Measurements from ENCODE around the gene NUP85.

Gene NUP85

GRCh38 chr17:75270218-75270965 is 64.9 kb downstream of the NUP85 start:
- no peaks in the 10 kb centered on the region for H3K9me2 ChIP-seq (ENCODE audit: low read depth, low read length)
- H3K9me3 ChIP-seq (ENCODE audit: low read length), result no peaks in the 10 kb centered on the region
- H4K20me1 ChIP-seq (ENCODE audit: insufficient read depth, low read length), result no peaks in the 10 kb centered on the region
- H3F3A ChIP-seq (ENCODE audit: insufficient read depth, low read length), result peaks cover 5% of the 10 kb centered on the region; the same call in 1 of the 2 replicates
- peak overlapping the region; percentile 79 for H3K4me3 ChIP-seq (ENCODE audit: low read depth, low read length, poor library complexity, severe bottlenecking)
- TF ChIP-seq CTCF (IDR thresholded peaks at IDR 0.05; ENCODE audit: low read length) (peak; percentile 40; the same call in 1 of the 2 replicates), EZH2 (IDR thresholded peaks at IDR 0.05; ENCODE audit: borderline replicate concordance, low read length) (no peak)
- no peaks in the 10 kb centered on the region for H3K27me3 ChIP-seq (ENCODE audit: insufficient read depth, low read length)
- no peaks in the 10 kb centered on the region for H3K79me2 ChIP-seq (ENCODE audit: insufficient read depth, low read length)
- H3K4me1 ChIP-seq (ENCODE audit: insufficient read depth, low read length, severe bottlenecking), result peaks cover 41% of the 10 kb centered on the region
- H3K27ac ChIP-seq (ENCODE audit: low read depth, low read length, poor library complexity, severe bottlenecking), result peak overlapping the region; percentile 36
- H2AFZ ChIP-seq (ENCODE audit: low read length), result no peak overlapping the region
- peaks cover 46% of the 10 kb centered on the region for H3K36me3 ChIP-seq (ENCODE audit: insufficient read depth, low read length)
- peak overlapping the region; percentile 97 for H3K4me2 ChIP-seq (ENCODE audit: low read length)
- peak overlapping the region; percentile 87 for H3K9ac ChIP-seq (ENCODE audit: low read length)

GRCh38 chr17:75270966-75271232 is 65.4 kb downstream of the NUP85 start, which contains the start of gene MIF4GD:
Gene MIF4GD (minus strand): TSS chr17:75271231. CDS start chr17:75270195, 1,036 bp downstream.
- peak within 1 kb of the TSS; percentile 69 for H3K27ac ChIP-seq (ENCODE audit: low read depth, low read length, poor library complexity, severe bottlenecking)
- no peaks in the 10 kb centered on the region for H3K79me2 ChIP-seq (ENCODE audit: insufficient read depth, low read length)
- peak within 1 kb of the TSS; percentile 97 for H3K4me2 ChIP-seq (ENCODE audit: low read length)
- H2AFZ ChIP-seq (ENCODE audit: low read length), result no peak within 1 kb of the TSS
- no peaks in the 10 kb centered on the region for H3K9me3 ChIP-seq (ENCODE audit: low read length)
- H3K9ac ChIP-seq (ENCODE audit: low read length), result peak within 1 kb of the TSS; percentile 91
- H3F3A ChIP-seq (ENCODE audit: insufficient read depth, low read length), result peaks cover 5% of the 10 kb centered on the region; the same call in 1 of the 2 replicates
- no peak for TF ChIP-seq EZH2 (IDR thresholded peaks at IDR 0.05; ENCODE audit: borderline replicate concordance, low read length)
- TF ChIP-seq CTCF (IDR thresholded peaks at IDR 0.05; ENCODE audit: low read length), result no peak
- H3K36me3 ChIP-seq (ENCODE audit: insufficient read depth, low read length), result peaks cover 45% of the 10 kb centered on the region
- peak within 1 kb of the TSS; percentile 81 for H3K4me3 ChIP-seq (ENCODE audit: low read depth, low read length, poor library complexity, severe bottlenecking)
- peaks cover 41% of the 10 kb centered on the region for H3K4me1 ChIP-seq (ENCODE audit: insufficient read depth, low read length, severe bottlenecking)
- no peaks in the 10 kb centered on the region for H3K27me3 ChIP-seq (ENCODE audit: insufficient read depth, low read length)
- no peaks in the 10 kb centered on the region for H4K20me1 ChIP-seq (ENCODE audit: insufficient read depth, low read length)
- no peaks in the 10 kb centered on the region for H3K9me2 ChIP-seq (ENCODE audit: low read depth, low read length)

GRCh38 chr17:75271233-75271954 is 65.9 kb downstream of the NUP85 start:
- H3K4me3 ChIP-seq (ENCODE audit: low read depth, low read length, poor library complexity, severe bottlenecking), result peak overlapping the region; percentile 81
- no peaks in the 10 kb centered on the region for H3K79me2 ChIP-seq (ENCODE audit: insufficient read depth, low read length)
- H3K4me1 ChIP-seq (ENCODE audit: insufficient read depth, low read length, severe bottlenecking), result peaks cover 41% of the 10 kb centered on the region
- H3K36me3 ChIP-seq (ENCODE audit: insufficient read depth, low read length), result peaks cover 40% of the 10 kb centered on the region
- H3K9me3 ChIP-seq (ENCODE audit: low read length), result no peaks in the 10 kb centered on the region
- peak overlapping the region; percentile 91 for H3K9ac ChIP-seq (ENCODE audit: low read length)
- peak overlapping the region; percentile 81 for H3K4me2 ChIP-seq (ENCODE audit: low read length)
- no peaks in the 10 kb centered on the region for H4K20me1 ChIP-seq (ENCODE audit: insufficient read depth, low read length)
- TF ChIP-seq CTCF (IDR thresholded peaks at IDR 0.05; ENCODE audit: low read length), result peak; percentile 47
- TF ChIP-seq EZH2 (IDR thresholded peaks at IDR 0.05; ENCODE audit: borderline replicate concordance, low read length), result no peak
- no peaks in the 10 kb centered on the region for H3K9me2 ChIP-seq (ENCODE audit: low read depth, low read length)
- no peak overlapping the region for H2AFZ ChIP-seq (ENCODE audit: low read length)
- H3K27me3 ChIP-seq (ENCODE audit: insufficient read depth, low read length), result no peaks in the 10 kb centered on the region
- peaks cover 5% of the 10 kb centered on the region; the same call in 1 of the 2 replicates for H3F3A ChIP-seq (ENCODE audit: insufficient read depth, low read length)
- H3K27ac ChIP-seq (ENCODE audit: low read depth, low read length, poor library complexity, severe bottlenecking), result peak overlapping the region; percentile 69

All from OCI-LY1 (cell line).